ENCODE measurements around the gene NANS. TPM values are rescaled to one million over a fixed set of nuclear protein-coding genes. Genes with fewer than 3 reads are reported as not detected.

The NANS gene
- total and polyA plus RNA-seq, 10 of the 15 experiments (the other 5 are each of a cell fraction or from before 2014, with no cell fraction given), result 21.0 to 126 (median 52.3) TPM

DNA sequence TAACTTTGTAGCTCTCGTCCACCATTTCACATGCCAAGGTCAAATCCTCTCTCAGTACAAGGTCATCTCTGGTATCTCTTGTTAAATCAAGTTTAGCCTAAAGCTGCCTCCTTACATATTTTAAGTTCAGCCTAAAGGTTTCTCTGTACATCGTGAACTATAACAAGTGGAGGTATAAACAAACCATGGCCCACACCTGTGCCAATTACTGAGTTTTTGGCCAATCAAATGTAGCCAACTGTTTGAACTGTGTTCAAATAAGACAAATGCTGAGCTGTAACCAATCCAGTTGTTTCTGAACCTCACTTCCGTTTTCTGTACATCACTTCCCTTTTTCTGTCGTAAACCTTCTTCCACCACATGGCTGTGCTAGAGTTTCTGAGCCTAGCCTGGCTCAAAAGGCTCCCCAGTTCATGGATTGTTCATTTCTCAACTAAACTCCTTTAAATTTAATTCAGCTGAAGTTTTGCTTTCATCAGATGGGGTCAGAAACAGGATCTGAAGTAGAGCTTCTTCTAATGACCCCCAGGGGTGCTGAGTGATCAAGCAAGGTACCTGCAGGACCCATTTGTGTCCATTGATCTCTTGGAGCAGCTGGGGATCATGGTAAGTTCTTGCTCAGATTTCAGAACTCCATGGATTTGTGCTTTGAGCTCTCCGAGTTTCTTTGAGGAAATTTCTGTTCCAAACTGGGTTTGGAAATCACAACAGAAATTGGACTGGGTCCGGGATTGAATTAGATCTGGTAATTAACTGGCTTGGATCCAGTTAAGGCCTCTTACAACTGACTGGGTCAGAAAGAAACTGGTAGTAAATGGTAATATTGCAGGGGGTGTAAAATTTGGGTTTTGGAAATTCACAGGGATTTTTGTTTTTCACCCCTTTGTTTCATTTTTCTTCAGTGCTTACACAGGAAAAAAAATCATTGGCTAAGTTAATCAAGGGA, 11.0 kb upstream of the NANS start (continued):
- TF ChIP-seq, protein P1, sequence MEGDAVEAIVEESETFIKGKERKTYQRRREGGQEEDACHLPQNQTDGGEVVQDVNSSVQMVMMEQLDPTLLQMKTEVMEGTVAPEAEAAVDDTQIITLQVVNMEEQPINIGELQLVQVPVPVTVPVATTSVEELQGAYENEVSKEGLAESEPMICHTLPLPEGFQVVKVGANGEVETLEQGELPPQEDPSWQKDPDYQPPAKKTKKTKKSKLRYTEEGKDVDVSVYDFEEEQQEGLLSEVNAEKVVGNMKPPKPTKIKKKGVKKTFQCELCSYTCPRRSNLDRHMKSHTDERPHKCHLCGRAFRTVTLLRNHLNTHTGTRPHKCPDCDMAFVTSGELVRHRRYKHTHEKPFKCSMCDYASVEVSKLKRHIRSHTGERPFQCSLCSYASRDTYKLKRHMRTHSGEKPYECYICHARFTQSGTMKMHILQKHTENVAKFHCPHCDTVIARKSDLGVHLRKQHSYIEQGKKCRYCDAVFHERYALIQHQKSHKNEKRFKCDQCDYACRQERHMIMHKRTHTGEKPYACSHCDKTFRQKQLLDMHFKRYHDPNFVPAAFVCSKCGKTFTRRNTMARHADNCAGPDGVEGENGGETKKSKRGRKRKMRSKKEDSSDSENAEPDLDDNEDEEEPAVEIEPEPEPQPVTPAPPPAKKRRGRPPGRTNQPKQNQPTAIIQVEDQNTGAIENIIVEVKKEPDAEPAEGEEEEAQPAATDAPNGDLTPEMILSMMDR (IDR thresholded peaks at IDR 0.05 in 2 of 3, conservative IDR thresholded peaks at IDR 0.05 in 1 of 3; ENCODE audit: control insufficient read depth in 2 of 3, extremely low read depth in 1 of 3, insufficient read depth in 1 of 3, low read depth in 3 of 3, low read length in 3 of 3), result peak in 2 of 3 experiments; percentile 9 to 30; a peak in 1 of 6 replicates
- TF ChIP-seq, protein P2, sequence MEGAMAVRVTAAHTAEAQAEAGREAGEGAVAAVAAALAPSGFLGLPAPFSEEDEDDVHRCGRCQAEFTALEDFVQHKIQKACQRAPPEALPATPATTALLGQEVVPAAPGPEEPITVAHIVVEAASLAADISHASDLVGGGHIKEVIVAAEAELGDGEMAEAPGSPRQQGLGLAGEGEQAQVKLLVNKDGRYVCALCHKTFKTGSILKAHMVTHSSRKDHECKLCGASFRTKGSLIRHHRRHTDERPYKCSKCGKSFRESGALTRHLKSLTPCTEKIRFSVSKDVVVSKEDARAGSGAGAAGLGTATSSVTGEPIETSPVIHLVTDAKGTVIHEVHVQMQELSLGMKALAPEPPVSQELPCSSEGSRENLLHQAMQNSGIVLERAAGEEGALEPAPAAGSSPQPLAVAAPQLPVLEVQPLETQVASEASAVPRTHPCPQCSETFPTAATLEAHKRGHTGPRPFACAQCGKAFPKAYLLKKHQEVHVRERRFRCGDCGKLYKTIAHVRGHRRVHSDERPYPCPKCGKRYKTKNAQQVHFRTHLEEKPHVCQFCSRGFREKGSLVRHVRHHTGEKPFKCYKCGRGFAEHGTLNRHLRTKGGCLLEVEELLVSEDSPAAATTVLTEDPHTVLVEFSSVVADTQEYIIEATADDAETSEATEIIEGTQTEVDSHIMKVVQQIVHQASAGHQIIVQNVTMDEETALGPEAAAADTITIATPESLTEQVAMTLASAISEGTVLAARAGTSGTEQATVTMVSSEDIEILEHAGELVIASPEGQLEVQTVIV (IDR thresholded peaks at IDR 0.05; ENCODE audit: borderline replicate concordance, partially characterized antibody), result peak; percentile 85
- TF ChIP-seq, protein P3, sequence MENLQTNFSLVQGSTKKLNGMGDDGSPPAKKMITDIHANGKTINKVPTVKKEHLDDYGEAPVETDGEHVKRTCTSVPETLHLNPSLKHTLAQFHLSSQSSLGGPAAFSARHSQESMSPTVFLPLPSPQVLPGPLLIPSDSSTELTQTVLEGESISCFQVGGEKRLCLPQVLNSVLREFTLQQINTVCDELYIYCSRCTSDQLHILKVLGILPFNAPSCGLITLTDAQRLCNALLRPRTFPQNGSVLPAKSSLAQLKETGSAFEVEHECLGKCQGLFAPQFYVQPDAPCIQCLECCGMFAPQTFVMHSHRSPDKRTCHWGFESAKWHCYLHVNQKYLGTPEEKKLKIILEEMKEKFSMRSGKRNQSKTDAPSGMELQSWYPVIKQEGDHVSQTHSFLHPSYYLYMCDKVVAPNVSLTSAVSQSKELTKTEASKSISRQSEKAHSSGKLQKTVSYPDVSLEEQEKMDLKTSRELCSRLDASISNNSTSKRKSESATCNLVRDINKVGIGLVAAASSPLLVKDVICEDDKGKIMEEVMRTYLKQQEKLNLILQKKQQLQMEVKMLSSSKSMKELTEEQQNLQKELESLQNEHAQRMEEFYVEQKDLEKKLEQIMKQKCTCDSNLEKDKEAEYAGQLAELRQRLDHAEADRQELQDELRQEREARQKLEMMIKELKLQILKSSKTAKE (IDR thresholded peaks at IDR 0.05; ENCODE audit: low read depth, poor library complexity, severe bottlenecking), result no peak
- TF ChIP-seq SMAD1 (IDR thresholded peaks at IDR 0.05; ENCODE audit: low read depth, partially characterized antibody) (no peak), NR2F1 (conservative IDR thresholded peaks at IDR 0.05) (no peak), ESRRA (IDR thresholded peaks at IDR 0.05; ENCODE audit: low read length) (peak; percentile 48; the same call in 1 of the 2 replicates)

All from GM12878 (cell line).